NOMO-1 treated with DMSO at 0.1 percent for 48 hours (cell line): ENCODE measurements around the gene YPEL2.

Experiments used
- DNase-seq: peaks from one replicate; lab custom pipeline; 2025; ENCODE audit not compliant: unreplicated experiment; lab: John Stamatoyannopoulos, UW

YPEL2 gene

GRCh38 chr17:59355702-59356325 is 24.4 kb downstream of the YPEL2 start:
- no peak for DNase-seq

GRCh38 chr17:59356543-59357218 is 25.2 kb downstream of the YPEL2 start:
- DNase-seq: no peak

GRCh38 chr17:59357219-59357697 is 25.8 kb downstream of the YPEL2 start:
- DNase-seq: no peak

- DNase-seq: no peak
Measured at GRCh38 chr17:59357929-59358328, 26.5 kb downstream of the YPEL2 start.

GRCh38 chr17:59361386-59361785 is 29.9 kb downstream of the YPEL2 start:
- DNase-seq: peak; percentile 38

- DNase-seq: peak; percentile 43
Measured at GRCh38 chr17:59361916-59362810, 30.7 kb downstream of the YPEL2 start.

GRCh38 chr17:59362811-59363205 is 31.4 kb downstream of the YPEL2 start:
- no peak for DNase-seq

GRCh38 chr17:59365383-59365981 is 34.0 kb downstream of the YPEL2 start:
- no peak for DNase-seq

- DNase-seq: peak; percentile 58
Measured at GRCh38 chr17:59366040-59366757, 34.7 kb downstream of the YPEL2 start.

- no peak for DNase-seq
Measured at GRCh38 chr17:59366773-59367656, 35.6 kb downstream of the YPEL2 start.

GRCh38 chr17:59367657-59368045 is 36.2 kb downstream of the YPEL2 start:
- no peak for DNase-seq

- DNase-seq: no peak
Measured at GRCh38 chr17:59368218-59368857, 36.9 kb downstream of the YPEL2 start.

- no peak for DNase-seq
Measured at GRCh38 chr17:59369031-59369975, 37.8 kb downstream of the YPEL2 start.

- DNase-seq: peak; percentile 19
Measured at GRCh38 chr17:59370593-59371299, 39.3 kb downstream of the YPEL2 start.

GRCh38 chr17:59371416-59372100 is 40.1 kb downstream of the YPEL2 start:
- no peak for DNase-seq

GRCh38 chr17:59372138-59372751 is 40.8 kb downstream of the YPEL2 start:
- DNase-seq: peak; percentile 84
